ENCODE measurements around the gene ROGDI. TPM values are rescaled to one million over a fixed set of nuclear protein-coding genes. Genes with fewer than 3 reads are reported as not detected.

Gene ROGDI
- total and polyA plus RNA-seq, 9 of the 15 experiments (the other 6 are each of a cell fraction or from before 2014, with no cell fraction given), result 0.97 to 37.3 (median 16.5) TPM

DNA sequence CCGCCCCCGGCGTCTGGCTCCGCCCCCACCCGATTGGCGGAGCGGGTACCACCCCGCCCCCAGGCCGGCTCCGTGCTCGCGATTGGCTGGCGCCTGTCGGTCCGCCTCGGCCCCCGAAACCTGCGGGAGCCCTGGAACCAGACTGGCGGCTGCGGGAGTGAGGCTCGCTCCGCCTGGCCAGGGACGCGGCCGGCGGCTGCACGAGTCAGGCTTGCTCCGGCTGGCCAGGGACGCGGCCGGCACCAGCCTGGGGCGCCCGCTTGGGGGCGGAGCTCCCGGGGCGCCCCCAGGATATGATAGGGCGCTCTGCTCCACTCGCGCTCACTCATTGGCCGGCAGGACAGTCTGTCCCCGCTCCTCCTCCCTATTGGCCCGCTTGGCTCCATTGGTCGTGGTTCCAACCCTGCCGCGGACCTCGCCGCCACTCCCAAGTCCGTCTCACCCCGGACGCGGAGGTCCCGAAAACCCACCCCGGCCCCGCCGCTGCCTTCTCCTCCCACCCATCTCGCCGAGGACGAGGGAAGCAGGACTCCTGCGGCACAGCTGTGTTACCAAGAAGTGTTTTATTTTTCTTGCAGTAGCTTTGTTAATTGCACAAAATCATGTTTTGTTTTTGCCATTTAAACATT is 340 bp upstream of the ROGDI start (continued):
- TF ChIP-seq ZBTB40 (IDR thresholded peaks at IDR 0.05) (0 out of 2 replicates have a peak, but pooled peaks have one; percentile 28), ZBTB40 (CRISPR knock-in tag; IDR thresholded peaks at IDR 0.05) (no peak), ZZZ3 (IDR thresholded peaks at IDR 0.05) (no peak), ZNF23 (CRISPR knock-in tag; IDR thresholded peaks at IDR 0.05) (no peak), SPI1 (IDR thresholded peaks at IDR 0.05; ENCODE audit: borderline replicate concordance, low read depth, low read length) (no peak), CEBPB (tag; IDR thresholded peaks at IDR 0.05) (no peak), ZNF217 (CRISPR knock-in tag; IDR thresholded peaks at IDR 0.05) (no peak), ZNF239 (CRISPR knock-in tag; IDR thresholded peaks at IDR 0.05) (no peak), FIP1L1 (IDR thresholded peaks at IDR 0.05; ENCODE audit: low read depth, low read length, poor library complexity, severe bottlenecking) (peak; percentile 83), ZNF24 (IDR thresholded peaks at IDR 0.05) (no peak), DIDO1 (tag; IDR thresholded peaks at IDR 0.05; ENCODE audit: low read depth) (no peak), SRF (CRISPR knock-in tag; IDR thresholded peaks at IDR 0.05) (no peak), FOXA1 (IDR thresholded peaks at IDR 0.05; ENCODE audit: borderline replicate concordance) (no peak), NBN (IDR thresholded peaks at IDR 0.05; ENCODE audit: low read depth) (no peak), ZNF717 (CRISPR knock-in tag; IDR thresholded peaks at IDR 0.05) (no peak), FOXA3 (CRISPR knock-in tag; conservative IDR thresholded peaks at IDR 0.05 in 1 of 2, IDR thresholded peaks at IDR 0.05 in 1 of 2) (no peak), HNRNPLL (IDR thresholded peaks at IDR 0.05; ENCODE audit: low read depth, low read length, poor library complexity, severe bottlenecking) (no peak)
- TF ChIP-seq, protein P1, sequence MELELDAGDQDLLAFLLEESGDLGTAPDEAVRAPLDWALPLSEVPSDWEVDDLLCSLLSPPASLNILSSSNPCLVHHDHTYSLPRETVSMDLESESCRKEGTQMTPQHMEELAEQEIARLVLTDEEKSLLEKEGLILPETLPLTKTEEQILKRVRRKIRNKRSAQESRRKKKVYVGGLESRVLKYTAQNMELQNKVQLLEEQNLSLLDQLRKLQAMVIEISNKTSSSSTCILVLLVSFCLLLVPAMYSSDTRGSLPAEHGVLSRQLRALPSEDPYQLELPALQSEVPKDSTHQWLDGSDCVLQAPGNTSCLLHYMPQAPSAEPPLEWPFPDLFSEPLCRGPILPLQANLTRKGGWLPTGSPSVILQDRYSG (tag; conservative IDR thresholded peaks at IDR 0.05; ENCODE audit: low read depth), result no peak
- TF ChIP-seq, protein P2, sequence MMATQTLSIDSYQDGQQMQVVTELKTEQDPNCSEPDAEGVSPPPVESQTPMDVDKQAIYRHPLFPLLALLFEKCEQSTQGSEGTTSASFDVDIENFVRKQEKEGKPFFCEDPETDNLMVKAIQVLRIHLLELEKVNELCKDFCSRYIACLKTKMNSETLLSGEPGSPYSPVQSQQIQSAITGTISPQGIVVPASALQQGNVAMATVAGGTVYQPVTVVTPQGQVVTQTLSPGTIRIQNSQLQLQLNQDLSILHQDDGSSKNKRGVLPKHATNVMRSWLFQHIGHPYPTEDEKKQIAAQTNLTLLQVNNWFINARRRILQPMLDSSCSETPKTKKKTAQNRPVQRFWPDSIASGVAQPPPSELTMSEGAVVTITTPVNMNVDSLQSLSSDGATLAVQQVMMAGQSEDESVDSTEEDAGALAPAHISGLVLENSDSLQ (IDR thresholded peaks at IDR 0.05), result peak; percentile 99

All from K562 (cell line).